ENCODE results near the gene APP. TPM values are rescaled to one million over a fixed set of nuclear protein-coding genes. Genes with fewer than 3 reads are reported as not detected.

The APP gene
- total RNA-seq, 3 donors from 2014 or later (not counting 1 experiment from before 2014, with no cell fraction given): 5.1 to 10.6 (median 7.8) TPM

DNA sequence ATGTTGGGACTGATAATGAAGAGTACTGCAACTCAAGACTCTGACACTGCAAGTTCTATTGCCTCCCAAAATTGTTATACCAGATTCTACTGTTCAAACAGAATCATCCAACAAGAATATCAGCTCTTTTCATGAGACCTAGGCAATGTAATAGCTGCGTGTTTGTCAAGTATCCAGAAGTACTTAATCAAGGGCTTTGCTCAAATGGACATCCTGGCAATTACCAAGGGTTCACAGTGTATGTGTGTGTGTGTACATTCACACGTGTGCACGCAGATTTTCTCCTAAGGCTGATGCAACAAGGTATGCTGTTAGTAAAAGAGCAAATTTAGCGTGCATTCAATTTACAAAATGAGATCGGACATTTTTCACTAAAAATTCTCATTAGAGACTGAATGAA, 261.2 kb downstream of the APP start:
- no peak for ATAC-seq
- H3K36me3 ChIP-seq (ENCODE audit: control insufficient read depth, insufficient read depth, low read length): no peaks in the 10 kb centered on the region
- no peak overlapping the region for H3K27ac Mint-ChIP-seq
- H3K4me3 ChIP-seq (ENCODE audit: low read length): no peak overlapping the region
- no peaks in the 10 kb centered on the region for H3K9me3 ChIP-seq (ENCODE audit: control insufficient read depth, insufficient read depth, low read length)
- DNase-seq: no peak
- TF ChIP-seq, protein P1, sequence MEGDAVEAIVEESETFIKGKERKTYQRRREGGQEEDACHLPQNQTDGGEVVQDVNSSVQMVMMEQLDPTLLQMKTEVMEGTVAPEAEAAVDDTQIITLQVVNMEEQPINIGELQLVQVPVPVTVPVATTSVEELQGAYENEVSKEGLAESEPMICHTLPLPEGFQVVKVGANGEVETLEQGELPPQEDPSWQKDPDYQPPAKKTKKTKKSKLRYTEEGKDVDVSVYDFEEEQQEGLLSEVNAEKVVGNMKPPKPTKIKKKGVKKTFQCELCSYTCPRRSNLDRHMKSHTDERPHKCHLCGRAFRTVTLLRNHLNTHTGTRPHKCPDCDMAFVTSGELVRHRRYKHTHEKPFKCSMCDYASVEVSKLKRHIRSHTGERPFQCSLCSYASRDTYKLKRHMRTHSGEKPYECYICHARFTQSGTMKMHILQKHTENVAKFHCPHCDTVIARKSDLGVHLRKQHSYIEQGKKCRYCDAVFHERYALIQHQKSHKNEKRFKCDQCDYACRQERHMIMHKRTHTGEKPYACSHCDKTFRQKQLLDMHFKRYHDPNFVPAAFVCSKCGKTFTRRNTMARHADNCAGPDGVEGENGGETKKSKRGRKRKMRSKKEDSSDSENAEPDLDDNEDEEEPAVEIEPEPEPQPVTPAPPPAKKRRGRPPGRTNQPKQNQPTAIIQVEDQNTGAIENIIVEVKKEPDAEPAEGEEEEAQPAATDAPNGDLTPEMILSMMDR (IDR thresholded peaks at IDR 0.05): no peak
- H3K4me1 Mint-ChIP-seq: no peaks in the 10 kb centered on the region
- intact Hi-C loops (cut with micrococcal nuclease): no loop called here
- no peaks in the 10 kb centered on the region for H3K4me1 ChIP-seq (ENCODE audit: control insufficient read depth, insufficient read depth, low read length)
- H3K9me3 Mint-ChIP-seq: no peaks in the 10 kb centered on the region
- H3K36me3 Mint-ChIP-seq: no peaks in the 10 kb centered on the region
- H3K4me3 Mint-ChIP-seq: no peak overlapping the region
- 94% methylated on average over 5 of the region's 5 CpGs for WGBS (ENCODE audit: insufficient coverage)
- H3K27me3 Mint-ChIP-seq (ENCODE audit: low read depth in 2 of 2): no peaks in the 10 kb centered on the region
- no peak overlapping the region for H3K27ac ChIP-seq (ENCODE audit: low read length)
- no peaks in the 10 kb centered on the region for H3K27me3 ChIP-seq (ENCODE audit: control insufficient read depth, insufficient read depth, low read length)

DNA sequence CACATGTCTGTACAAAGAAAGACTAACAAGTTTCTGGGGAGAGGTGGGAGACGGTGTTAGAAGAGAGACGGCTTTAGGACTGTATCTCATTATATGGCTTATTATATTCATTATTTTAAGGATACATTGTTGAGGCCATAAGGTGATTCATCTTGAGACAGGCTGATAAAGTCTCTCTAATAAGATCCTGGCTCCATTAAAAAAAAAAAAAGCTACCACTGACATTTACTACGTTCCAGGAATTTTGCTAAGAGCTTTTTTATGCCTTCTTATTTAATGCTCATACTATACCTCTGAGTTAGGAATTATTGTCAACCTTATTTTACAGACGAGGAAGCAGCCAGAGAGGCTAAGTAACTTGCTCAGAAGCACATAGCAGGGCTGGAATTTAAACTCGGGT, 262.1 kb downstream of the APP start:
- no peaks in the 10 kb centered on the region for H3K36me3 Mint-ChIP-seq
- TF ChIP-seq, protein P1 (IDR thresholded peaks at IDR 0.05): no peak

DNA sequence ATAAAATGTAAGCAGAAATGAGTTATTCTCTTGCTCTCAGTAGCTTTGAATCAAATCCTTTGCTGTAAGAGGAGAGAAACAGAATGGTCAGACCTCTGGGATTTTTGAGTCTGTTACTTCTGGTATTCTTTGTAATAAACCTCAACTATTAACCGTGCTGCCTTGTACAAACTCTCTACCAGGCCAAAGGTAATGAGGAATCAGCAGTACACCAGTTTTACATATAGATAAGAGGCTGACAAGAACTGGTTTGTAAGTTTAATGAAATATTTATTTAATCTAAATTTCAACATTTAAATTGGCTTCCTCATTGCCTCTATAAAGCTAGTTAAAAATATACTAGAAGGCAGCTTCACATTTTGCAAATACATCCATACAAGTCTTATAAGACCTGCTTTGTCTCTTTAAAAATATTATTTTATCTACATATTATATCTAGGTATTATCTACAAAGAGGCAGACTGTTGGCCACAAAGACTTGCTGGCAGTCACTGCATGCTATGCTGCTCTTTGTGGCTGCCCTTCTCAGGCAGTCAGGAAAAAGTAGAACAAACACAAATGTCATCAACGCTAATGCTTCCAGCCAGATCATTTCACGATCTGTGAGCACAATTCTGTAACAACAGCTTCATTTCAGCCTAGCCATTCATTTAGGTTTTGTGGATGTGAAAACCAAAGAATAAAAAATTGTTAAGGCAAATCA, 262.8 kb downstream of the APP start:
- Histone ChIP-seq H3K4me3 (ENCODE audit: low read length) (no peak overlapping the region), H3K27ac (ENCODE audit: low read length) (no peak overlapping the region), H3K4me1 (ENCODE audit: control insufficient read depth, insufficient read depth, low read length) (no peaks in the 10 kb centered on the region), H3K27me3 (ENCODE audit: control insufficient read depth, insufficient read depth, low read length) (no peaks in the 10 kb centered on the region), H3K36me3 (ENCODE audit: control insufficient read depth, insufficient read depth, low read length) (no peaks in the 10 kb centered on the region), H3K9me3 (ENCODE audit: control insufficient read depth, insufficient read depth, low read length) (no peaks in the 10 kb centered on the region)
- H3K27me3 Mint-ChIP-seq (ENCODE audit: low read depth in 2 of 2): no peaks in the 10 kb centered on the region
- H3K9me3 Mint-ChIP-seq: no peaks in the 10 kb centered on the region
- H3K4me3 Mint-ChIP-seq: no peak overlapping the region
- no peaks in the 10 kb centered on the region for H3K4me1 Mint-ChIP-seq
- ATAC-seq: no peak
- DNase-seq: no peak
- intact Hi-C loops (cut with micrococcal nuclease): no loop called here
- WGBS (ENCODE audit: insufficient coverage): 48% methylated on average over 3 of the region's 3 CpGs
- H3K27ac Mint-ChIP-seq: no peak overlapping the region
- TF ChIP-seq, protein P1 (IDR thresholded peaks at IDR 0.05): no peak
- H3K36me3 Mint-ChIP-seq: no peaks in the 10 kb centered on the region

More for the DNA sequence above, 262.1 kb downstream of the APP start:
- no peaks in the 10 kb centered on the region for H3K27me3 ChIP-seq (ENCODE audit: control insufficient read depth, insufficient read depth, low read length)
- Mint-ChIP-seq H3K9me3 (no peaks in the 10 kb centered on the region), H3K4me1 (no peaks in the 10 kb centered on the region), H3K27ac (no peak overlapping the region), H3K4me3 (no peak overlapping the region), H3K27me3 (ENCODE audit: low read depth in 2 of 2) (no peaks in the 10 kb centered on the region)
- no peaks in the 10 kb centered on the region for H3K9me3 ChIP-seq (ENCODE audit: control insufficient read depth, insufficient read depth, low read length)
- WGBS (ENCODE audit: insufficient coverage): 86% methylated on average over 3 of the region's 5 CpGs
- H3K4me3 ChIP-seq (ENCODE audit: low read length): no peak overlapping the region
- H3K27ac ChIP-seq (ENCODE audit: low read length): no peak overlapping the region
- ATAC-seq (no peak), DNase-seq (no peak)
- intact Hi-C loops (cut with micrococcal nuclease): no loop called here
- no peaks in the 10 kb centered on the region for H3K4me1 ChIP-seq (ENCODE audit: control insufficient read depth, insufficient read depth, low read length)
- H3K36me3 ChIP-seq (ENCODE audit: control insufficient read depth, insufficient read depth, low read length): no peaks in the 10 kb centered on the region

DNA sequence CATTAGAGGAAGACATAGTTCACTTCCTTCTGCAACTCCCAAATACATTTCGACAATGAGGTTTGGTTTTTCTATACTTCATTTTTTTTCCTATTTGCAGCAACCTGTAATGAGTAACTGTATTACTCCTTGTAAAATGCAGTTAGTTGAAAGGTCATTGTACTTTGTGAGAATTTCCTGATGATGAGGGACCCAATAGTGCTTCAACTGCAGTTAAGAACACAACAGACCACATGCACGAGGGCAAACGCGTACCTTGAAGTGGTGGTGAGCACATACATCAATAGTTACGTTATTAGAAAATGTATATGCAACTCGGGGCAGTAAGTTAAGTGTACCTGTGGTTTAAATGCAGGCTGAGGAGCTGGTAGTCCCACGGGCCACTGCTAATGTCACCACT, 264.0 kb downstream of the APP start:
- Histone ChIP-seq H3K4me3 (ENCODE audit: low read length) (no peak overlapping the region), H3K9me3 (ENCODE audit: control insufficient read depth, insufficient read depth, low read length) (no peaks in the 10 kb centered on the region), H3K27me3 (ENCODE audit: control insufficient read depth, insufficient read depth, low read length) (no peaks in the 10 kb centered on the region), H3K4me1 (ENCODE audit: control insufficient read depth, insufficient read depth, low read length) (no peaks in the 10 kb centered on the region), H3K27ac (ENCODE audit: low read length) (no peak overlapping the region), H3K36me3 (ENCODE audit: control insufficient read depth, insufficient read depth, low read length) (no peaks in the 10 kb centered on the region)
- no peaks in the 10 kb centered on the region for H3K27me3 Mint-ChIP-seq (ENCODE audit: low read depth in 2 of 2)
- intact Hi-C loops (cut with micrococcal nuclease): no loop called here
- no peak overlapping the region for H3K4me3 Mint-ChIP-seq
- TF ChIP-seq, protein P1 (IDR thresholded peaks at IDR 0.05): no peak
- H3K27ac Mint-ChIP-seq: no peak overlapping the region
- 87% methylated on average over 6 of the region's 7 CpGs for WGBS (ENCODE audit: insufficient coverage)
- ATAC-seq: no peak
- no peaks in the 10 kb centered on the region for H3K4me1 Mint-ChIP-seq
- DNase-seq: no peak
- H3K36me3 Mint-ChIP-seq: no peaks in the 10 kb centered on the region
- H3K9me3 Mint-ChIP-seq: no peaks in the 10 kb centered on the region
